ENCODE measurements around the gene GIGYF1. TPM values are rescaled to one million over a fixed set of nuclear protein-coding genes. Genes with fewer than 3 reads are reported as not detected.
"Not testable (repeated sequence)": the region's sequence is repeated elsewhere in the genome, so short reads cannot be mapped to it uniquely, and the experiment has no call there.

GIGYF1 gene, protein sequence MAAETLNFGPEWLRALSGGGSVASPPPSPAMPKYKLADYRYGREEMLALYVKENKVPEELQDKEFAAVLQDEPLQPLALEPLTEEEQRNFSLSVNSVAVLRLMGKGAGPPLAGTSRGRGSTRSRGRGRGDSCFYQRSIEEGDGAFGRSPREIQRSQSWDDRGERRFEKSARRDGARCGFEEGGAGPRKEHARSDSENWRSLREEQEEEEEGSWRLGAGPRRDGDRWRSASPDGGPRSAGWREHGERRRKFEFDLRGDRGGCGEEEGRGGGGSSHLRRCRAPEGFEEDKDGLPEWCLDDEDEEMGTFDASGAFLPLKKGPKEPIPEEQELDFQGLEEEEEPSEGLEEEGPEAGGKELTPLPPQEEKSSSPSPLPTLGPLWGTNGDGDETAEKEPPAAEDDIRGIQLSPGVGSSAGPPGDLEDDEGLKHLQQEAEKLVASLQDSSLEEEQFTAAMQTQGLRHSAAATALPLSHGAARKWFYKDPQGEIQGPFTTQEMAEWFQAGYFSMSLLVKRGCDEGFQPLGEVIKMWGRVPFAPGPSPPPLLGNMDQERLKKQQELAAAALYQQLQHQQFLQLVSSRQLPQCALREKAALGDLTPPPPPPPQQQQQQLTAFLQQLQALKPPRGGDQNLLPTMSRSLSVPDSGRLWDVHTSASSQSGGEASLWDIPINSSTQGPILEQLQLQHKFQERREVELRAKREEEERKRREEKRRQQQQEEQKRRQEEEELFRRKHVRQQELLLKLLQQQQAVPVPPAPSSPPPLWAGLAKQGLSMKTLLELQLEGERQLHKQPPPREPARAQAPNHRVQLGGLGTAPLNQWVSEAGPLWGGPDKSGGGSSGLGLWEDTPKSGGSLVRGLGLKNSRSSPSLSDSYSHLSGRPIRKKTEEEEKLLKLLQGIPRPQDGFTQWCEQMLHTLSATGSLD (N-terminal part only)
- polyA plus RNA-seq (ENCODE audit: insufficient read length in 4 of 4) = 10 to 100 TPM; 30.0 to 63.8 (median 40.4) TPM

DNA sequence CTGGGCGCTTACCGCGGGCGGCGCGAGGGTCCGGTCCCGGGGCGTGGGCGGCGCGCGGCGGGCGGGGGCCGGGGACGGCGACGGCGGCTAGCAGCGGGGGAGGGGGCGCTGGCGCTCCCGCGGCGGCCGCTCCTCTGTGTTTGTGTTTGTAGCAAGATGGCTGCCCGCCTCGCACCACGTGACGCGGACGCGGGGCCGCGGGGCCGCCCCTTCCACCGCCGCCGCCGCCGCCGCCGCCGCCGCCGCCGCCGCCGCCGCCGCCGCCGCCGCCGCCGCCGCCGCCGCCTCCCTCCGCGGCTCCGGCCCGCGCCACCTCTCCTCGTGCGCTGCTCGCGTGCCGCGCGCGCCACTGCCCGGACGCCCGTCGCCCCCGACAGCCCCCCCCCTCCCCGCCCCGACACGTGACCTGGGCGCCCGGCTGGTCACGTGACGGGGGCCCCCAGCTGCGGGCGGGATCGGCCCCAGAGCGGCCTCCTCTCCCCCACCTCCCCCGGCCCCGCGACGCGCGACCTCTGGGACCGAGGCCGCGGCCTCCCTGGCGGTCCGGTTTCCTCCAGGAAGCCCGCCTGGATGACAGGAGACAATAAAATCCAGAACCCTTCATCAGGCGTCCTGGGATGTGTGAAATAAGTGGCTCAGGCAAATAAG, at the start of gene GIGYF1:
Gene GIGYF1 (minus strand): TSS at position 153 of the 648 bp plus-strand sequence. CDS start 6,012 bp downstream, outside the sequence.
- DNase-seq (ENCODE audit: low read depth in 4 of 4, low spot score in 3 of 4) = no peak

DNA sequence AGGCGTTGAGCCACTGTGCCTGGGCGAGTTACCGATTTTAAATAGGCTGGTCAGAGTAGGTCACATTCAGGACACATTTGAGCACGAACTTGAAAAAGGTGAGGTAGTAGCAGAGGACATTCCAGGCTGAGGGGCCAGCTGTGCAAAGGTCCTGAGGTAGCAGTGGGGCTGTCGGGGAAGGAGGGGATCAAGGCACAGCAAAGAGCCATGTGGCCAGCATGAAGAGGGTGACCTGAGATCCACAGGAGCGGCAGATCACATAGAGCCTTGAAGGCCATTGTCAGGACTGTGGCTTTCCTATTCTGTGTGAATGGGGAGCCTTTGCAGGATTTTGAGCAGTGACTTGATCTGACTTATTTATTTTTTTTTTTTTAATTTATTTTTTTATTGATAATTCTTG, 45.9 kb upstream of the GIGYF1 start:
- DNase-seq (ENCODE audit: low read depth in 4 of 4, low spot score in 3 of 4) = no peak

- no peak for DNase-seq (ENCODE audit: low read depth in 4 of 4, low spot score in 3 of 4)
Observed at GRCh38 chr7:100736671-100737070, 42.6 kb upstream of the GIGYF1 start.

- DNase-seq (ENCODE audit: low read depth in 4 of 4, low spot score in 3 of 4) = no peak
Observed at GRCh38 chr7:100735730-100736129, 41.7 kb upstream of the GIGYF1 start.

DNA sequence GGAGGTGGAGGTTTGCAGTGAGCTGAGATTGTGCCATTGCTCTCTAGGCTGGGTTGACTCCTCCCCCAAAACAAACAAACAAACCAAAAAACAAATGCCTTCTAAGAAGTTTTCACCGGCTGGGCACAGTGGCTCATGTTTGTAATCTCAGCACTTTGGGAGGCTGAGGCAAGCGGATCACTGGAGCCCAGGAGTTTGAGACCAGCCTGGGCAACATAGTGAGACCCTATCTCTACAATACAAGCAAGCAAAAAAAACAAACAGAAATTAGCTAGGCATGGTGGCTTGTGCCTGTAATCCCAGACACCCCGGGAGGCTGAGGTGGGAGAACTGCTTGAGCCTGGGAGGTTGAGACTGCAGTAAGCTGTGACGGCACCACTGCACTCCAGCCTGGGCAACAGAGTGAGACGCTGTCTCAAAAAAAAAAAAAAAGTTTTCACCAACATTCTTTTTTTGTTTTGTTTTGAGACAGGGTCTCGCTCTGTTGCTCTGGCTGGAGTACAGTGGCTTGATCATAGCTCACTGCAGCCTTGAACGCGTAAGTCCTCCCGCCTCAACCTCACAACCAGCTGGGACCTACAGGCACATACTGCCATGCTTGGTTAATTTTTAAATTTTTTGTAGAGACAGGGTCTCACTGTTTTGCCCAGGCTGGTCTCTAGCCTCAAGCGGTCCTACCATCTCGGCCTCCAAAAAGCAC, 38.0 kb upstream of the GIGYF1 start:
- DNase-seq (ENCODE audit: low read depth in 4 of 4, low spot score in 3 of 4) = no peak

- DNase-seq (ENCODE audit: low read depth in 4 of 4, low spot score in 3 of 4) = no peak
Observed at GRCh38 chr7:100730136-100730800, 36.2 kb upstream of the GIGYF1 start.

GRCh38 chr7:100728196-100728595, 34.1 kb upstream of the GIGYF1 start:
- no peak for DNase-seq (ENCODE audit: low read depth in 4 of 4, low spot score in 3 of 4)

- DNase-seq (ENCODE audit: low read depth in 4 of 4, low spot score in 3 of 4) = no peak
Observed at GRCh38 chr7:100726996-100727761, 33.1 kb upstream of the GIGYF1 start.

- DNase-seq (ENCODE audit: low read depth in 4 of 4, low spot score in 3 of 4) = not testable (repeated sequence)
Observed at GRCh38 chr7:100724364-100724763, 30.3 kb upstream of the GIGYF1 start.

- no peak for DNase-seq (ENCODE audit: low read depth in 4 of 4, low spot score in 3 of 4)
Observed at GRCh38 chr7:100723732-100724275, 29.8 kb upstream of the GIGYF1 start.

GRCh38 chr7:100722480-100723212, 28.6 kb upstream of the GIGYF1 start:
- no peak for DNase-seq (ENCODE audit: low read depth in 4 of 4, low spot score in 3 of 4)

GRCh38 chr7:100721505-100721812, 27.4 kb upstream of the GIGYF1 start:
- DNase-seq (ENCODE audit: low read depth in 4 of 4, low spot score in 3 of 4) = no peak

- DNase-seq (ENCODE audit: low read depth in 4 of 4, low spot score in 3 of 4) = no peak
Observed at GRCh38 chr7:100720671-100721504, 26.8 kb upstream of the GIGYF1 start.

DNA sequence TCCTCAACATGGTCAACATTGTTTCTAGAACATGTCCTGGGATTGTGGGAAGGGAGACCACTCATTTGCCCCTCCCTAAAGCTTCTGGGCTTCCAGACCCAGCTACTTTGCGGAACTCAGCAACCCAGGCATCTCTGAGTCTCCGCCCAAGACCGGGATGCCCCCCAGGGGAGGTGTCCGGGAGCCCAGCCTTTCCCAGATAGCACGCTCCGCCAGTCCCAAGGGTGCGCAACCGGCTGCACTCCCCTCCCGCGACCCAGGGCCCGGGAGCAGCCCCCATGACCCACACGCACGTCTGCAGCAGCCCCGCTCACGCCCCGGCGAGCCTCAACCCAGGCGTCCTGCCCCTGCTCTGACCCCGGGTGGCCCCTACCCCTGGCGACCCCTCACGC, 26.2 kb upstream of the GIGYF1 start, which contains the start of gene EPO:
Gene EPO (plus strand): TSS at position 190 of the 392 bp plus-strand sequence. CDS start 513 bp downstream, outside the sequence.
- no peak for DNase-seq (ENCODE audit: low read depth in 4 of 4, low spot score in 3 of 4)

GRCh38 chr7:100719523-100720278, 25.7 kb upstream of the GIGYF1 start:
- no peak for DNase-seq (ENCODE audit: low read depth in 4 of 4, low spot score in 3 of 4)

DNA sequence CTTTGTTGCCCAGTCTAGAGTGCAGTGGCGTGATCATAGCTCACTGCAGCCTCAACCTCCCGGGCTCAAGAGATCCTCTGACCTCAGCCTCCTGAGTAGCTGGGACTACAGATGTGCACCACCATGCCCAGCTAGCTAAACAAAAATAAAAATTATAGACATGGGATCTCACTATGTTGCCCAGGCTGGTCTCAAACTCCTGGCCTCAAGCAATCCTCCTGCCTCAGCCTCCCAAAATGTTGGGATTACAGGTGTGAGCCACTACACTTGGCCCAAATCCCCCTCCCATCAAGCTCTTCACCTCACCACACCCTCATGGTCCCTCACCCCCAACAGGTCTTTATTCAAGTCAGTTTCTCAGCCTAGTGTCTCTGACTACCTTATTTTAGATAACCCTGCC, 23.0 kb upstream of the GIGYF1 start:
- DNase-seq (ENCODE audit: low read depth in 4 of 4, low spot score in 3 of 4) = not testable (repeated sequence)

Data from left renal pelvis (tissue), 4 donors.